ENCODE results near the gene NRROS. TPM values are rescaled to one million over a fixed set of nuclear protein-coding genes. Genes with fewer than 3 reads are reported as not detected.
A peak's percentile ranks its signal among the peaks of the same experiment; 100 is the strongest.

Gene NRROS
- total and polyA plus RNA-seq, 12 donors: 1.1 to 9.9 (median 7.0) TPM

GRCh38 chr3:196645096-196645495 is 5.6 kb downstream of the NRROS start:
- Histone ChIP-seq H3K9me3 (replicated peaks in 1 of 3) (no peaks in the 10 kb centered on the region), H3K4me1 (replicated peaks in 1 of 2) (no peaks in the 10 kb centered on the region), H3K27ac (no peak overlapping the region), H3K27me3 (peaks cover 4% of the 10 kb centered on the region), H3K36me3 (replicated peaks in 1 of 2) (no peaks in the 10 kb centered on the region), H3K4me3 (no peak overlapping the region)
- no peak for DNase-seq
- TF ChIP-seq CTCF (IDR thresholded peaks at IDR 0.05) (no peak), POLR2A (IDR thresholded peaks at IDR 0.05) (no peak)
- intact Hi-C loops (cut with DNase I): no loop called here
- 79 to 91% (median 85%) methylated on average over 4 of the region's 4 CpGs for WGBS, 4 donors

GRCh38 chr3:196645897-196646665 is 6.6 kb downstream of the NRROS start:
- Histone ChIP-seq H3K4me1 (replicated peaks in 1 of 2) (peaks cover 0 to 8% of the 10 kb centered on the region in 2 donors), H3K36me3 (replicated peaks in 1 of 2) (no peaks in the 10 kb centered on the region), H3K4me3 (no peak overlapping the region), H3K27ac (no peak overlapping the region), H3K27me3 (no peaks in the 10 kb centered on the region), H3K9me3 (replicated peaks in 1 of 3) (no peaks in the 10 kb centered on the region)
- WGBS, 4 donors: 76 to 85% (median 81%) methylated on average over 14 to 21 of the region's 21 CpGs
- no peak for TF ChIP-seq CTCF (IDR thresholded peaks at IDR 0.05)
- TF ChIP-seq POLR2A (IDR thresholded peaks at IDR 0.05): no peak
- DNase-seq: no peak
- intact Hi-C loops (cut with DNase I): no loop called here

GRCh38 chr3:196646666-196647216 is 7.2 kb downstream of the NRROS start:
- H3K36me3 ChIP-seq (replicated peaks in 1 of 2): no peaks in the 10 kb centered on the region
- intact Hi-C loops (cut with DNase I): no loop called here
- H3K4me1 ChIP-seq (replicated peaks in 1 of 2): peaks cover 0 to 11% of the 10 kb centered on the region in 2 donors
- 84 to 90% (median 87%) methylated on average over 16 to 17 of the region's 17 CpGs for WGBS, 4 donors
- no peak for DNase-seq
- TF ChIP-seq POLR2A (IDR thresholded peaks at IDR 0.05) (no peak), CTCF (IDR thresholded peaks at IDR 0.05) (no peak)
- H3K27me3 ChIP-seq: no peaks in the 10 kb centered on the region
- H3K9me3 ChIP-seq (replicated peaks in 1 of 3): no peaks in the 10 kb centered on the region
- H3K4me3 ChIP-seq: no peak overlapping the region
- no peak overlapping the region for H3K27ac ChIP-seq

- WGBS, 4 donors: 12 to 23% (median 14%) methylated on average over 6 of the region's 6 CpGs
- TF ChIP-seq CTCF (IDR thresholded peaks at IDR 0.05) (no peak), POLR2A (IDR thresholded peaks at IDR 0.05) (no peak)
- Histone ChIP-seq H3K9me3 (replicated peaks in 1 of 3) (no peaks in the 10 kb centered on the region), H3K36me3 (replicated peaks in 1 of 2) (no peaks in the 10 kb centered on the region), H3K4me3 (no peak overlapping the region), H3K27me3 (no peaks in the 10 kb centered on the region), H3K4me1 (replicated peaks in 1 of 2) (peaks cover 0 to 11% of the 10 kb centered on the region in 2 donors), H3K27ac (peak overlapping the region in 3 of 5 donors; percentile 34 to 75 (median 68))
- peak; percentile 51 to 82 (median 76) for DNase-seq
- intact Hi-C loops (cut with DNase I): no loop called here
Observed at GRCh38 chr3:196650740-196651311, 11.3 kb downstream of the NRROS start.

Measured in adrenal gland (tissue), 12 donors.